C1 segment of cervical spinal cord (tissue), 14 donors: Measurements from ENCODE around the gene GNG4.
A peak's percentile ranks its signal among the peaks of the same experiment; 100 is the strongest.

Experiments used
- DNase-seq, 14 donors: peaks; one replicate each; lab custom pipeline; 2025; lab: John Stamatoyannopoulos, UW

The GNG4 gene

GRCh38 chr1:235649368-235650163 lies at the start of gene GNG4:
TSS of gene GNG4 (minus strand) at chr1:235649784. CDS start at chr1:235583838, 65,946 bp downstream.
- peak in 1 of 14 donors; percentile 22 for DNase-seq

GRCh38 chr1:235697508-235697907 lies 47.9 kb upstream of the GNG4 start:
- no peak for DNase-seq

GRCh38 chr1:235689356-235689755 lies 39.8 kb upstream of the GNG4 start:
- no peak for DNase-seq

GRCh38 chr1:235688096-235688495 lies 38.5 kb upstream of the GNG4 start:
- DNase-seq = no peak

GRCh38 chr1:235683653-235684052 lies 34.1 kb upstream of the GNG4 start:
- DNase-seq = no peak

- DNase-seq = no peak
These were observed 32.6 kb upstream of the GNG4 start for GRCh38 chr1:235682216-235682615.

GRCh38 chr1:235679644-235680043 lies 30.1 kb upstream of the GNG4 start:
- DNase-seq = no peak

GRCh38 chr1:235679005-235679404 lies 29.4 kb upstream of the GNG4 start:
- no peak for DNase-seq

- DNase-seq = no peak
These were observed 25.7 kb upstream of the GNG4 start for GRCh38 chr1:235675152-235675890.

- DNase-seq = no peak
These were observed 24.4 kb upstream of the GNG4 start for GRCh38 chr1:235673981-235674380.

GRCh38 chr1:235671992-235672391 lies 22.4 kb upstream of the GNG4 start:
- DNase-seq = no peak

GRCh38 chr1:235670157-235670776 lies 20.7 kb upstream of the GNG4 start:
- no peak for DNase-seq

GRCh38 chr1:235669277-235669676 lies 19.7 kb upstream of the GNG4 start:
- DNase-seq = no peak

- DNase-seq = no peak
These were observed 14.0 kb upstream of the GNG4 start for GRCh38 chr1:235663628-235664027.

GRCh38 chr1:235661568-235661967 lies 12.0 kb upstream of the GNG4 start:
- no peak for DNase-seq

- no peak for DNase-seq
These were observed 9.7 kb upstream of the GNG4 start for GRCh38 chr1:235659186-235659771.

- no peak for DNase-seq
These were observed 8.4 kb upstream of the GNG4 start for GRCh38 chr1:235657747-235658526.

- DNase-seq = no peak
These were observed 7.7 kb upstream of the GNG4 start for GRCh38 chr1:235657269-235657668.

GRCh38 chr1:235652364-235652763 lies 2.8 kb upstream of the GNG4 start:
- DNase-seq = no peak

- DNase-seq = no peak
These were observed 1.7 kb upstream of the GNG4 start for GRCh38 chr1:235651170-235651806.
